IPS-20b (cell line): ENCODE results near the gene HDAC7.

Experiments
- H3K27ac ChIP-seq: one replicate; pipeline ENCODE4 v1.5.1; 2013; ENCODE audit warnings: low read length
- H3K27me3 ChIP-seq: 2 replicates; pipeline ENCODE4 v1.6.1; 2013; ENCODE audit warnings: mild to moderate bottlenecking, low read length, inconsistent platforms; ENCODE audit not compliant: insufficient read depth
- H3K36me3 ChIP-seq: 2 replicates; pipeline ENCODE4 v1.6.1; 2013; ENCODE audit warnings: low read depth, mild to moderate bottlenecking, inconsistent platforms, low read length, moderate library complexity; ENCODE audit not compliant: insufficient read depth
- H3K4me1 ChIP-seq: 2 replicates; pipeline ENCODE4 v1.6.1; 2013; ENCODE audit warnings: mild to moderate bottlenecking, control low read depth, inconsistent platforms, low read length, moderate library complexity; ENCODE audit not compliant: insufficient read depth
- H3K4me3 ChIP-seq: 2 replicates; pipeline ENCODE4 v1.5.1; 2013; ENCODE audit warnings: mild to moderate bottlenecking, low read length, inconsistent platforms
- H3K9ac ChIP-seq: 2 replicates; pipeline ENCODE4 v1.6.1; 2013; ENCODE audit warnings: low read depth, mild to moderate bottlenecking, inconsistent platforms, low read length, moderate library complexity
- H3K9me3 ChIP-seq: 2 replicates; pipeline ENCODE4 v1.6.1; 2013; ENCODE audit warnings: mild to moderate bottlenecking, low read depth, low read length, inconsistent platforms; ENCODE audit not compliant: insufficient read depth

Gene HDAC7

DNA sequence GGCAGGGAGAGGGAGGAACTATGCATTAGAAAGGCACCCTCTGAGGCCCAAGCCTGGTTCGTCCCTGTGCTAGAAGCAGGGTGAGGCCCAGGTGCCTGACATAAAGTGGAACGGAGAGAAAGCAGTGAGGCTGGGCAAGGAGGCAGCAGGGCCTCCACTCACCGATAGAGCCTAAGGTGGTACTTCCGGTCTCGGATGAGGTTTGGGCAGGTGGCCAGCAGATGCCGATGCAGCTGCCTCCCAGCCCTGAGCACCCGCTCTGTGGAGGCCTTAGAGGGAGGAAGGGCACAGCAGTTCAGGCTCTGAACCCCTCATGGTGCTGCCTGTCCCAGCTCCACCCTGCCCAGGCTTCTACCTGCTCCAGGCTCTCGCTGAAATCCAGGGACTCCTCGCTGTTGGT is 68.1 kb downstream of the HDAC7 start:
- Histone ChIP-seq H3K4me3 (no peak overlapping the region), H3K27ac (no peak overlapping the region), H3K36me3 (no peaks in the 10 kb centered on the region), H3K27me3 (no peaks in the 10 kb centered on the region), H3K9me3 (no peaks in the 10 kb centered on the region), H3K4me1 (peaks cover 16% of the 10 kb centered on the region), H3K9ac (no peak overlapping the region)

GRCh38 chr12:47750916-47751470 is 68.7 kb downstream of the HDAC7 start:
- Histone ChIP-seq H3K4me1 (peaks cover 12% of the 10 kb centered on the region), H3K36me3 (no peaks in the 10 kb centered on the region), H3K27ac (no peak overlapping the region), H3K27me3 (no peaks in the 10 kb centered on the region), H3K9me3 (no peaks in the 10 kb centered on the region), H3K4me3 (no peak overlapping the region), H3K9ac (no peak overlapping the region)

DNA sequence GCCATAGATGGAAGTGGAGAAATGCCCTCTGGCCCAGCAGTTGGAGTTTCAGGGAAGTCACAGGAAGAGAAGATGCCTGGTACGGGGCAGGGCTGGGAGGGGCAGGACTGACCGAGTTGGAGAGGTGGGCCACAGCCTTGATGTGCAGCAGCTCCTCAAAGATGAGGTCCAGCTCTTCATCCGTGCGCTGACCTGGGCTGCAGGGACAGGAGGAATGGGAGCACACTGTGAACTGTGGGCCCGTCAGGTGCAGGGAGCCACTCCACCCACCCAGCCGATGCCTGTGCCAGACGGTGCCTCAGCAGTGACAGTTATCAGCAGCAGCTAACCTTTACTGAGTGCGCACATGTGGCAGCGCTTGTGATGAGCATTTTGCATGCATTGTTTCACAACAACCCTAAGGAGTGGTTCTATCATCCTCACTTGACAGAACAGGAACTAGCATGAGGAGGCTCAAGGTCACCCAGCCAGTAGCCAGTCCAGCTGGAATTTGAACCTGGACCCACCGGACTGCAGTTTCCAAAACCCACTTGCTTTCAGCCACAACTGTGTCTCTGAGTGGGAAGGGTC is 69.4 kb downstream of the HDAC7 start:
- H3K36me3 ChIP-seq = no peaks in the 10 kb centered on the region
- H3K27ac ChIP-seq = no peak overlapping the region
- no peak overlapping the region for H3K4me3 ChIP-seq
- no peaks in the 10 kb centered on the region for H3K9me3 ChIP-seq
- no peaks in the 10 kb centered on the region for H3K27me3 ChIP-seq
- H3K9ac ChIP-seq = no peak overlapping the region
- H3K4me1 ChIP-seq = peaks cover 12% of the 10 kb centered on the region

DNA sequence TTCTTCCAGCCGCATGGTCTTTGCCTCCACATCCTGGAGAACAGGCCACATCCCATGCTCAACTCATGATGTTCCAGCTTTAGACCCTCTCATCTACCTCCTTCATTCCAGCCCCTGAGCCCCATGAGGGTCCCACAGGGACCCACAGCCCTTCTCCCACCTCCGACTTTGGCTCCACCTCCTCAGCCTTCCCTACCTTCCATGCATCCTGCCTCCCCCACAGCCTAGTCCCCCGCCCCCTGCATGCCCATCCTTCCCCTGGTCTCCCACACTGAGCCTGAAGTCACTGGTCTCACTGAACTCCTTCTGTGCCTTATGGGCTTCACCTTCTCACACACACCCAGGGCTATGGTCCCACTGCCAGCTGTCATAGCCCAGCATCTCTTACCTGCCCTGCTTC is 70.8 kb downstream of the HDAC7 start:
- Histone ChIP-seq H3K36me3 (no peaks in the 10 kb centered on the region), H3K27me3 (no peaks in the 10 kb centered on the region), H3K9ac (no peak overlapping the region), H3K27ac (no peak overlapping the region), H3K4me1 (peaks cover 9% of the 10 kb centered on the region), H3K4me3 (no peak overlapping the region), H3K9me3 (no peaks in the 10 kb centered on the region)

- Histone ChIP-seq H3K9ac (no peak overlapping the region), H3K27me3 (no peaks in the 10 kb centered on the region), H3K4me3 (no peak overlapping the region), H3K27ac (no peak overlapping the region), H3K36me3 (no peaks in the 10 kb centered on the region), H3K4me1 (peaks cover 7% of the 10 kb centered on the region), H3K9me3 (no peaks in the 10 kb centered on the region)
Measured at GRCh38 chr12:47748507-47748828, 71.2 kb downstream of the HDAC7 start.

GRCh38 chr12:47747596-47748506 is 71.9 kb downstream of the HDAC7 start:
- Histone ChIP-seq H3K9me3 (no peaks in the 10 kb centered on the region), H3K4me1 (peaks cover 2% of the 10 kb centered on the region), H3K36me3 (no peaks in the 10 kb centered on the region), H3K27ac (no peak overlapping the region), H3K4me3 (no peak overlapping the region), H3K9ac (no peak overlapping the region), H3K27me3 (no peaks in the 10 kb centered on the region)

DNA sequence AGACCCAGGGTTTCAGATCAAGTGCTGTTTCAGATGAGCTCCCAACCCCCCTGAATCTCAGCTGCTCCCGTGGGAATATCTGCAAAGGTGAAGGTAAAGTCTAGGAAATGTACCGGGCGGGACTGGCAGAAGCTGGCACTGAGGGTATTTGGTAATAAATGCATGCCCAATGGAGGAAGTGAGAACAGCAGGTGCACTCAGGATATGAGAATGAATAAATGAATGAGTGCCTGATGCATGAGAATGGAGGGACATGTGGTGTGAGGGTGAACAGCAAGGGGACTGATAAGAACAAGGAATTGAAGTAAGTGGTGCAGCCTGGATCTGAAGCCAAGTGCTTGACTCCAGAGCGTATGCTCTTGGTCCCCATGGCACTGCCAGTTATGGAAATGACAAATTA is 72.6 kb downstream of the HDAC7 start:
- no peaks in the 10 kb centered on the region for H3K36me3 ChIP-seq
- H3K9ac ChIP-seq = no peak overlapping the region
- H3K4me1 ChIP-seq = no peaks in the 10 kb centered on the region
- no peak overlapping the region for H3K4me3 ChIP-seq
- H3K27me3 ChIP-seq = no peaks in the 10 kb centered on the region
- no peaks in the 10 kb centered on the region for H3K9me3 ChIP-seq
- no peak overlapping the region for H3K27ac ChIP-seq

GRCh38 chr12:47746523-47746922 is 73.2 kb downstream of the HDAC7 start:
- Histone ChIP-seq H3K4me3 (no peak overlapping the region), H3K9ac (no peak overlapping the region), H3K4me1 (no peaks in the 10 kb centered on the region), H3K27ac (no peak overlapping the region), H3K27me3 (no peaks in the 10 kb centered on the region), H3K9me3 (no peaks in the 10 kb centered on the region), H3K36me3 (no peaks in the 10 kb centered on the region)

DNA sequence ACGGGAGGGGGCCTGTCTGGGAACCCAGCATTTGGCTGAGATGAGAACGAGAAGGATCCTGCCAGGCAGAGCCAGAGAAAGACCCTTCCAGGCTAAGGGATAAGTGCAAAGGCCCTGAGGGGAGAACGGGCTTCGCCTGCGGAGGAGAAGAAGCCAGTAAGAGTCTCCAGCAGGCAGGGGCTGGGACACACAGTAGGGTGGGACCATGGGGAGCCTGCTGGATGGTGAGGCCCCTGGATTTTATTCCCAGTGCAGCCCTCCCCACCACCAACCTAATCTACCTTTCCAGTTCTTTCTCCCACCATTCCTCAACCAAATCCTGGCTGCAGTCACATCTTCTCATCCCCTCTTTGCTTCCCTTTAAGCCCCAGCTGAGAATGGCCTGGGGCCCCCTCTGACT is 73.6 kb downstream of the HDAC7 start:
- Histone ChIP-seq H3K27ac (no peak overlapping the region), H3K4me1 (no peaks in the 10 kb centered on the region)

GRCh38 chr12:47745485-47746041 is 74.1 kb downstream of the HDAC7 start:
- Histone ChIP-seq H3K4me1 (no peaks in the 10 kb centered on the region), H3K9me3 (no peaks in the 10 kb centered on the region), H3K27me3 (no peaks in the 10 kb centered on the region), H3K27ac (no peak overlapping the region), H3K36me3 (no peaks in the 10 kb centered on the region), H3K9ac (no peak overlapping the region), H3K4me3 (no peak overlapping the region)

More for the DNA sequence above, 73.6 kb downstream of the HDAC7 start:
- Histone ChIP-seq H3K27me3 (no peaks in the 10 kb centered on the region), H3K9ac (no peak overlapping the region), H3K9me3 (no peaks in the 10 kb centered on the region), H3K36me3 (no peaks in the 10 kb centered on the region), H3K4me3 (no peak overlapping the region)

DNA sequence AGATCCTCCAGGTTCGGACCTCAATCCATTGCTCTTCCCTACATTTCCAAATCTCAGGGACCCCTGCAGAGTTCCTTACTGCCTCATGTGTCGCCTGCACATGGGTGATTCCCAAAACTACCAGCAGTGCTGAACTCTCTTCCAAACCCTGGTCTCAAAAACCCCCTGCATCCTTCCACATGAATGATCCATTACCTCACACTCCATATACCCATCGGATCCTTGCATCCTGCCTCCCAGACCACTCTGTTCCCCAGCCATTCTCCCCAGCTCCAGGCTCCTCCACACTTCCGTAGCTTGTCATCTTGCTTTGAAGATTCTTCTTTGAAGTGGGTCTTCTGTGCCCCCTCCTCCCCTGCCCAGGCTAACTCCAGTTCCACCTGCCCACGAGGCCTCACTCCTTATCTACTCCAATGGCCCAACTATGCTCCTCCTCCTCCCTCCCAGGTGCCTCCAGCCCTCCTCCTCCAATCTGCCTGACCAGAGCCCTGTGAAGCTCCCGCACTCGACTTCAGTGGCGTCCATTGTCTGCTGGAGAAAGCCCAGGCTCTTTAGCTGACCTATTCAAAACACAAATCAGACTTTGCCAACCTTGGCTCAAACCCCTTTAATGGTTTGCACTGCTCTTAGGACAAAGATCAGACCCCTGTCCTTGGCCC is 74.8 kb downstream of the HDAC7 start:
- H3K27ac ChIP-seq = no peak overlapping the region
- no peaks in the 10 kb centered on the region for H3K9me3 ChIP-seq
- no peak overlapping the region for H3K4me3 ChIP-seq
- H3K27me3 ChIP-seq = no peaks in the 10 kb centered on the region
- H3K36me3 ChIP-seq = no peaks in the 10 kb centered on the region
- H3K9ac ChIP-seq = no peak overlapping the region
- H3K4me1 ChIP-seq = no peaks in the 10 kb centered on the region
